ENCODE data around the gene OR52B6. TPM values are rescaled to one million over a fixed set of nuclear protein-coding genes. Genes with fewer than 3 reads are reported as not detected.
"Not testable (repeated sequence)": the region's sequence is repeated elsewhere in the genome, so short reads cannot be mapped to it uniquely, and the experiment has no call there.

OR52B6 gene
- not detected for polyA plus RNA-seq (ENCODE audit: insufficient read length in 3 of 3)
- long read RNA-seq, donor 1: 0 reads
- long read RNA-seq, donor 2: 0 reads
- long read RNA-seq, donor 3: 0 reads
- long read RNA-seq, donor 4: 0 reads
- long read RNA-seq, donor 5: 0 reads
- long read RNA-seq, donor 6: 0 reads
- long read RNA-seq, donor 7: 0 reads
- long read RNA-seq, donor 8: 0 reads
- long read RNA-seq, donor 9: 0 reads
- long read RNA-seq, donor 10: 0 reads
- long read RNA-seq, donor 11: 0 reads
- long read RNA-seq, donor 12: 0 reads
- long read RNA-seq, donor 13: 0 reads
- long read RNA-seq, donor 14: 0 reads
- long read RNA-seq, donor 15: 0 reads
- long read RNA-seq, donor 16: 0 reads

GRCh38 chr11:5580577-5580976 is at the start of gene OR52B6:
TSS of gene OR52B6 (plus strand) at chr11:5580877. CDS start at chr11:5580877, 0 bp downstream.
- DNase-seq (ENCODE audit: extremely low read depth in 1 of 11, low read depth in 9 of 11, low spot score in 4 of 11): no peak

- DNase-seq (ENCODE audit: extremely low read depth in 1 of 11, low read depth in 9 of 11, low spot score in 4 of 11): no peak
Observed at GRCh38 chr11:5531053-5531831, 49.4 kb upstream of the OR52B6 start.

GRCh38 chr11:5534046-5534445 is 46.6 kb upstream of the OR52B6 start:
- no peak for DNase-seq (ENCODE audit: extremely low read depth in 1 of 11, low read depth in 9 of 11, low spot score in 4 of 11)

- no peak for DNase-seq (ENCODE audit: extremely low read depth in 1 of 11, low read depth in 9 of 11, low spot score in 4 of 11)
Observed at GRCh38 chr11:5536482-5536881, 44.2 kb upstream of the OR52B6 start.

GRCh38 chr11:5541427-5541826 is 39.2 kb upstream of the OR52B6 start:
- no peak for DNase-seq (ENCODE audit: extremely low read depth in 1 of 11, low read depth in 9 of 11, low spot score in 4 of 11)

GRCh38 chr11:5546457-5546856 is 34.2 kb upstream of the OR52B6 start:
- DNase-seq (ENCODE audit: extremely low read depth in 1 of 11, low read depth in 9 of 11, low spot score in 4 of 11): no peak

- DNase-seq (ENCODE audit: extremely low read depth in 1 of 11, low read depth in 9 of 11, low spot score in 4 of 11): no peak
Observed at GRCh38 chr11:5547982-5548381, 32.7 kb upstream of the OR52B6 start.

- DNase-seq (ENCODE audit: extremely low read depth in 1 of 11, low read depth in 9 of 11, low spot score in 4 of 11): no peak
Observed at GRCh38 chr11:5548440-5548839, 32.2 kb upstream of the OR52B6 start, which contains the start of gene OR52H1. TSS of gene OR52H1 (minus strand) at chr11:5548540. CDS start at chr11:5545505, 3,035 bp downstream.

- no peak for DNase-seq (ENCODE audit: extremely low read depth in 1 of 11, low read depth in 9 of 11, low spot score in 4 of 11)
Observed at GRCh38 chr11:5550440-5551095, 30.1 kb upstream of the OR52B6 start.

GRCh38 chr11:5553343-5553742 is 27.3 kb upstream of the OR52B6 start:
- DNase-seq (ENCODE audit: extremely low read depth in 1 of 11, low read depth in 9 of 11, low spot score in 4 of 11): no peak

GRCh38 chr11:5556596-5557188 is 24.0 kb upstream of the OR52B6 start:
- DNase-seq (ENCODE audit: extremely low read depth in 1 of 11, low read depth in 9 of 11, low spot score in 4 of 11): no peak

- DNase-seq (ENCODE audit: extremely low read depth in 1 of 11, low read depth in 9 of 11, low spot score in 4 of 11): no peak
Observed at GRCh38 chr11:5557751-5558150, 22.9 kb upstream of the OR52B6 start.

- DNase-seq (ENCODE audit: extremely low read depth in 1 of 11, low read depth in 9 of 11, low spot score in 4 of 11): no peak
Observed at GRCh38 chr11:5564259-5565019, 16.2 kb upstream of the OR52B6 start.

- DNase-seq (ENCODE audit: extremely low read depth in 1 of 11, low read depth in 9 of 11, low spot score in 4 of 11): no peak
Observed at GRCh38 chr11:5574654-5575053, 6.0 kb upstream of the OR52B6 start.

- no peak for DNase-seq (ENCODE audit: extremely low read depth in 1 of 11, low read depth in 9 of 11, low spot score in 4 of 11)
Observed at GRCh38 chr11:5575152-5575551, 5.5 kb upstream of the OR52B6 start.

GRCh38 chr11:5577101-5577500 is 3.6 kb upstream of the OR52B6 start:
- no peak for DNase-seq (ENCODE audit: extremely low read depth in 1 of 11, low read depth in 9 of 11, low spot score in 4 of 11)

- DNase-seq (ENCODE audit: extremely low read depth in 1 of 11, low read depth in 9 of 11, low spot score in 4 of 11): no peak
Observed at GRCh38 chr11:5581014-5581413, 337 bp downstream of the OR52B6 start.

- not testable (repeated sequence) for DNase-seq (ENCODE audit: extremely low read depth in 1 of 11, low read depth in 9 of 11, low spot score in 4 of 11)
Observed at GRCh38 chr11:5584458-5584857, 3.8 kb downstream of the OR52B6 start.

GRCh38 chr11:5589906-5590305 is 9.2 kb downstream of the OR52B6 start:
- DNase-seq (ENCODE audit: extremely low read depth in 1 of 11, low read depth in 9 of 11, low spot score in 4 of 11): not testable (repeated sequence)
